NCI-H2171 treated with DMSO at 0.1 percent for 48 hours (cell line): Measurements from ENCODE around the gene LMNTD2.
"Not testable (repeated sequence)": the region's sequence is repeated elsewhere in the genome, so short reads cannot be mapped to it uniquely, and the experiment has no call there.

ENCODE experiments used
- DNase-seq: peaks from one replicate; lab custom pipeline; 2025; lab: John Stamatoyannopoulos, UW

Gene LMNTD2

DNA sequence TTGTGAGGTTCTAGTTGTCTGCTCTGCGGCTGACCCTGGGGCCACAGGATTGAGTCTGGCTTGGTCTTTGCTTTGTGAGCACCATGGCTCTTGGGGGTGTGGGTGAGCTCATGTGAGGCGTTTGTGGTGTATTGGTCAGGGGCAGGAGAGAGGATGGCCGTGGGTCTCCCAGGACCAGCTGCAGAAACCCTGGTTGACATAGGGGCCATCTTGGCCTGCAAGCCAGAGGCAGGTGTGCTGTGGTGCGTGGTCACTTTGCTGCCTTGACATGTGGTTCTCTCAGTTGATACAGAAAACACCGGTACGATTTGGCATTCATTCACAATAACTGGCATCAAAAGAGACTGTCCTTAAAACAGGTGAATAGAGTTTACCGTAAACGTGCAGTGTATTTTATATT lies 27.0 kb upstream of the LMNTD2 start:
- DNase-seq, result no peak

DNA sequence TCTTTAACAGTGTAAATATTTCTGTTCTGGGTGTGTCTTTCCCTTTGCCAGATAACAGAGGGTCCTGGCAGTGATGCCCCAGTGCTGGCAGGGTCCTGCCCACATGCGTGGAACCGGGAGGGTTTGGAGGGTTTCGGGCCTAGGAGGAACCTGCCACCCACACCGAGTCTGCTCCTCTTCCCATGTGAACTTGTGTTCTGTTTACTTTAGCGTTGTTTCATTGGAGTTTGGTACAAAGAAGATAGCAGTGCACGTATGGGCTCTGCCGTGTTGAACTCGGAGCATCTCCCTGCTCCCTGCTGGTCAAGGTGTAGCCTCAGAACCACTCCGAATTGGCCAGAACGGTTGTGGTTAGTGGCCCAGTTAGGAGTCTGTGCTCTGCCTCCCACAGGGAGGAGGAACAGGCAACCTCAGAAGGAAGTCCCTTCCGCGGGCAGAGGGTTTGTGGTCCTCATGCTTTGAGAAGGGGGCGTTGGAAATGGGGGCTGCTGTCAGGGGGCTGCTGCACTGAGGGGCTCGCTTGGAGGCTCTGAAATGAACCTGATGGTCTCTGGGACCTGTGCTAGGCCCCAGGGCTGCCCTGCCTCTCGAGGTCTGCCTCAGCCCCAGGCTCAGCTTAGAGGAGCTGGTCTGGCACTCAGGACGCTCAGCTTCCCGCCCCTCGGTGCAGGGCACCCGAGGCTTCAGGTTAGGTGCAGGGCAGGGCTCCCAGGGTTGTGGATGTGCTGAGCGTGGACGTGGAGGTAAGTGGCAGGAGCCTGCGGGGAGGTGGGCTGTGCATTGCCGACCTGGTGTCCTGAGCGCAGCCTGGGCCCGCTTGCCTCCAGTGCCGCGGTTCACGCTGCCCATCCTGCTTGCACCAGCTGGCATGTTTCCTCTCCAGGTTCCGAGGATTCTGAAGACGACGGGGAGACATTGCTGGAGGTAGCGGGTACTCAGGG lies 26.1 kb upstream of the LMNTD2 start:
- DNase-seq, result no peak

DNA sequence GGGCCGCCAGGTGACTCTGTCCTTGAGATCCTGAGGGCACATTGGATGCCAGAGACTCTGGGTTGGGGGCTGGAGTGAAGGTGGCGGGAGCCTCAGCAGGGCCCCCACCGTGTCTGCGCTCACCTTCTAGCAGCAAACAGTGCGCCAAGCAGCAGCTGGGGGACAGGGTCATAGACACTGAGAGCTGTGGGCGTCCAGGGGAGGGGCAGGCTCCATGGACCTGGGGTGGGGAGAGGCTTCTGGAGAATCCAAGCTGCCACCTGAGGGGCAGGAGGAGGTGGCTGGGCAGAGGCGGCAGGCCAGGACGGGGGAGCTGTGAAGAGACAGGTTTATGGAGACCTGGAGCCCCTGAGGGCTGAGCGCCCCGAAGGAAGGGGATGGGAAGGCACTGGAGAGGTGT lies 23.7 kb upstream of the LMNTD2 start:
- no peak for DNase-seq

DNA sequence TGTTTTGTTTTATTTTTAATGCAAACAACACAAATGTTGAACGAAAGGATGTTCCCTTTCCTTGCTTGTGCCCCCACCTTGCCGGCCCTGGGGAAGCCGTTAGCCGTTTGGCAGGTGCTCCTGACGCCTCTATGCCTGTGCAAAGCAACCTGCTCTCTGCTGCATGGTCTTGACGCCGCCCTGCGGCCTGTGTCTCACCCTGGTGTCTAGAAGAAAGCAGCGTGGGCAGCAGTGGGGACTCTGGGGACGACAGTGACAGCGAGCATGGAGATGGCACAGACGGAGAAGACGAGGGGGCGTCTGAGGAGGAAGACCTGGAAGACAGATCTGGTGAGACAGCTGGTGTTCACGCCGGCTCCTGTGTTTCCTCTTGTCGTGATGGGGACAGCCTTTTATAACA lies 21.2 kb upstream of the LMNTD2 start:
- DNase-seq, result no peak

DNA sequence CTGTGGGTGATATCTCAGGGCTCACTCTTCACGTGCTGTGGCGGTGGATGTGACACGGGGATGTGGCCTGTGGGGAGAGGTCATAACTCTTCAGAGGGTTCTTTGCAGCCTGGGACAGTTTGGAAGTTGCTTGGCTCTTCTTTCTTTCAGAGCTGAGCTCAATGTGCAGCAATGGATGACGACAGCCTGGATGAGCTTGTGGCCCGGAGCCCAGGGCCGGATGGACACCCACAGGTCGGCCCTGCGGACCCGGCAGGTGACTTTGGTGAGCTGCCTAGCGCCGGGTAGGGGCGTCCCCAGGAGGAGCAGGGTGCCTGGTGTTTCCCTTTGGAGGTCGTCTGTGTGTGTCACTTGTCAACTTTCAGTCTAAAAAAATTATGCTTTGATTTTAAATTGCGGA lies 20.8 kb upstream of the LMNTD2 start:
- no peak for DNase-seq

DNA sequence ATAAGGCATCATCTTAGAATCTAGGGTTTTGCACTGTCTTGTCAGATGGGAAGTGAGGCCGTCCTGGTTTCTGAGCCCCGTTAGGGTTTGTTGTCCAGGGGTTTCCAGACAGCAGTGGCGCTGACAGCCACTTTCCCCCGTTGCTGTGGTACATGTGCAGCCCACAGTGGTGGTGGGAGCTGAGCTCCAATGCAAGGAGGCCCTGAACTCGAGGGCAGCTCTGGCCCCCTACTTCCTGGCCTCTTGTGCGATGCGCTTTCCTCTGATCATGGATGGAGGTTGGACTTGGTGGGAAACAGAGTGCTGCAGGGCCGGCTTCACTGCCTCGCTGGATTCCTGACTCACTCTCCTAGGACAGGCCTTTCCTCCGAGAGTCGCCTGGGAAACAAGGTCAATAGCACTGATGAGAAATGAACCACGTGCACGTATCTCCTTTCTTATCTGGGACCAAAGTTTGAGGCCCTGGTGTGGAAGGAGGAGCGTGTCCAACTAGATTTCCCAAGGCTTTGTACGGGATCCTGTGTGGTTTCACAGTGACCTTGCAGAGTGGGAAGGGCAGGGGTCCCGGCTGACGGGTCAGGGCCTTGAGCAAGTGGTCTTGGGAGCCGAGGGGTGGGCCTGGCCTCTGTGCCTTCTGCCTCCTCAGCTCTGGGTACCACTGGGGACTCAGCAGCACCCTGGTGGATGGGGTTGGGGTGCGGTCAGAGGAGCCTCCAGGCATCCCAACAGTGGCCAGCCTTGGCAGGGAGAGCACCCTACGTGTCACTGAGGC lies 19.5 kb upstream of the LMNTD2 start:
- DNase-seq, result no peak

DNA sequence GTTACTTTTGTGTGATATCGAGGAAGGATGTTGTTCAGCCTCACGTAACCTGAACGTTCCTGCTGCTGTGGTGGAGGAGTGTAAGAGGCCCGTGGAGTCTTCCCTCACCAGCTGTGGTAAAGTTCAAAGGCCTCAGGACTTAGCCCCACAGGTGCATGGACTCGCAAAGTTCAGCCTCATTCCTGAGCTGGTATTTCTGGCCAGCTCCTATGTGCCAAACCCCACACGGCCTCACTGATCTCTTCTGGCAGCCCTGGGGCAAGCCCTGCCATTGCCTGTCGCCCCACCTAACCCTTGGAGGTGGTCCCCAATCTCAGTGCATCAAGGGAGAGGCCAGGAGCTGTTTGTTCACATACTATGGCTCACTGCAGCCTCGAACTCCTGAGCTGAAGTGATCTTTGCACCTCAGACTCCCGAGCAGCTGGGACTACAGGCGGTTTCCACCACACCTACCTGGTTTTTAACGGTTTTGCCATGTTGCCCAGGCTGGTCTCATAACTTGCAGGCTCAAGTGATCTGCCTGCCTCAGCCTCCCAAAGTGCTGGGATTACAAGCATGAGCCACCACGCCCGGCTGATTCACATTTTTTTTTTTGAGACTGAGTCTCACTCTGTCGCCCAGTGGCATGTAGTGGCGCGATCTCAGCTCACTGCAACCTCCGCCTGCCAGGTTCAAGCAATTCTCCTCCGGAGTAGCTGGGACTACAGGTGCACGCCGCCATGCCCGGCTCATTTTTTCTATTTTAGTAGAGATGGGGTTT lies 17.9 kb upstream of the LMNTD2 start:
- no peak for DNase-seq

DNA sequence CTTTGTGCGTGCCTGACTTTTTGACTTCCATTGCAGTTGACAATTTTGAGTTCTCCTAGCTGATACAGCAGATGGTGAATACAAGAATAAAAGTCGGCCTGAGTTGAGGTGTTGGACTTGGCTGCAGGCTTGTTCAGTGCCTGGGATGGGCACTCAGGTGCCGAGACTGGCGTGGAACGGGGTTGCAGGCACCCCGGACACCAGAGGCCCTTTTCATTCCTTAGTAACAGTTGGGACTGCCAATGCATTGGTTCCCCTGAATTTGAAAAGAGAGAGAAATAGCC lies 17.0 kb upstream of the LMNTD2 start:
- DNase-seq, result no peak

DNA sequence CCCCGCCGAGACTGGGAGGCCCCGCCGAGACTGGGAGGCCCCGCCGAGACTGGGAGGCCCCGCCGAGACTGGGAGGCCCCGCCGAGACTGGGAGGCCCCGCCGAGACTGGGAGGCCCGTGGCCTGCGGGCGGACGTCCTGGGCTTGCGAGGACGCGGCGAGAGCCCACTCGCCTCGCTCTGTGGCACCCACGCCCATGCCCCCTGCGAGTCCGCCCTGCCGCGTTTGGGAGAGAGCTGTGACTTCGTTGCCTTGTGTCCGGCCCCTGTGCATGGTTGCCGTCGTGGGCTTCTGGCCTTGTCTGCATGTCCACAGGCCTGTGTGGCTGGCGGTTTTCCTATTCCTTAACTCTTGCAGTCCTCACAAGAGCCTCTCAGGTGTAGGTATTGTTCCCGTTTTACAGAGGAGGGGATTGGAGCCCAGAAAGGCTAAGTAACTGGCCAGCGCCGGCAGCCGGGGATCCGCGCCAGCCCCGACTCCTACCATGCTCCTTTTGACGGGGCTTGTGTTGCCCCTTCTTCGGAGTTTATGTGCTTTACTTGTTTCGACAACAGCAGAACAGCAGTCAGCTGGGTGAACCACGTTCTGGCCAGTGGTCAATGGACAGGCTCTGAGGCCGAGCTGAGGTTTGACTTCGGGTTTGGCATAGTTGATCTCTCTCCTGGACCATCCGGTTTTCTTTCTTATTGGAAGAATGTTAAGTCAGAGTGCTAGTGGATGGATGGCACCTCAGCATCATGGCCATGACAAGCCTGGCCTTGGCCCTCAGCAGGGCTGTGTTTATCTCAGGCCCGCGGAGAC lies 16.5 kb upstream of the LMNTD2 start:
- no peak for DNase-seq

DNA sequence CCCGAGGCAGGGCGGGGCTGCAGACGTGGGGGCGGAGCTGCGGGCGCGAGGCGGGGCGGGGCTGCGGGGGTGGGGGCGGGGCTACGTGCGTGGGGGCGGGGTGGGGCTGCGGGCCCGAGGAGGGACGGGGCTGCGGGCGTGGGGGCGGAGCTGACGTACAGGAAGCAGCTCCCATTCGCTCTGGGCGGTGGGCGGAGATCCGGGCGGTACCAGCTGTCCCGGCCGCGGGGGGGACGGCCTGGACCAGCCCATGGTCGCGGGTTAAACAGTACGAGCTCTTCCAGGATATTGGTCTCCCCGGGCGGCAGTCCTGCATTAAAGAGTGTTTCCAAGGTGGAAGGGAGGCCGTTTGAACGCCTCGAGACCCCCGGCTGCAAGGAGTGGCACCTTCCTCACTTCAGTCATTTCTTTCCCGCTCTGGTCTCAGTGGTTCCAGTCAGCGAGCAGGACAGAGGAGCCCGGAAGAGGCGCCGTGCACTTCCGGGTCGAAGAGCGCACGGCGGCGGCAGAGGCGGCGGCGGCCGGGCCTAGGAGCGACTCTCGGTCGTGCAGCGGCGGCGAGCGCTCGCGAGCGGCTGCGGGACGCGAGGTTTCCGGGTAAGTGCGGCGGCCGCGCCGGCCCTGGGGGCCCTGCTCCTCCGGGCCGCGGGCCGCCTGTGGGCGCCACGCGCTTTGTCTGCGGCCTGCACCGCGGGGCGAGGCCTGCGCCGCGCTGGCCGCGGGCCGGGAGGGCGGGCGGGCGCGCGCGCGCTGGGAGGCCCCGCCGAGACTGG lies 15.6 kb upstream of the LMNTD2 start, which contains the start of gene PHRF1:
Gene PHRF1 (plus strand): TSS at position 475 of the 773 bp plus-strand sequence. CDS start 5,043 bp downstream, outside the sequence.
- DNase-seq, result peak; percentile 89

DNA sequence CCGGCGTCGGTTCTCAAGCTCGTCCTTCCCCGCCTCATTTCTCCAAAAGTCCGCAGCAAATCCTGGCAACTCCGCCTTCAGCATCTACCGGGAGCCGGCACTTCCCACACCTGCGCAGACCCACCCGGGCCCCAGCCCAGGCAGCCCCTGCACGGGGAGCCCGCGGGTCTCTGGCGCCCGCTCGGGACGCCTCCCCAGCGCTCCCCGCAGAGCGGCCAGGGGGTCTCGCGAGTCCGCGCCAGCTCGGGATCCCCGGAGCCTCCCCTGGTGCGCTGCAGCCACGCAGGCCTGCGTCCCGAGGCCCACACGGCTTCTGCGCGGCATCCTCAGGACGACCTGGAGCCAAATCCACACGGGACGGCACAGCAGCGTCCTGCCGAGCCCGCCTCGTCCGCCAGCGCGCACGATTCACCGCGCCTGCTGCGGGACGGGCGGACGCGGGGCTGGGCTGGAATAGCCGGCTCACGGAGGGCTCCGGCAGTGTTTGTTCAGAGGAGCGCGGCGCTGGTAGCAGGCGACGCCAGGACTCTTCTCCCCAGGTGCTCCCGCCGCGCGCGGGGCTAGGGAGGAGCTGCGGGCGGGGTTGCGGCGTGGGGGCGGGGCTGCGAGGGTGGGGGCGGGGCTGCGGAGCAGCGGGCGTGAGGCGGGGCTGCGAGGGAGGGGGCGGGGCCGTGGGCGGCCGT lies 14.9 kb upstream of the LMNTD2 start:
- peak; percentile 66 for DNase-seq

DNA sequence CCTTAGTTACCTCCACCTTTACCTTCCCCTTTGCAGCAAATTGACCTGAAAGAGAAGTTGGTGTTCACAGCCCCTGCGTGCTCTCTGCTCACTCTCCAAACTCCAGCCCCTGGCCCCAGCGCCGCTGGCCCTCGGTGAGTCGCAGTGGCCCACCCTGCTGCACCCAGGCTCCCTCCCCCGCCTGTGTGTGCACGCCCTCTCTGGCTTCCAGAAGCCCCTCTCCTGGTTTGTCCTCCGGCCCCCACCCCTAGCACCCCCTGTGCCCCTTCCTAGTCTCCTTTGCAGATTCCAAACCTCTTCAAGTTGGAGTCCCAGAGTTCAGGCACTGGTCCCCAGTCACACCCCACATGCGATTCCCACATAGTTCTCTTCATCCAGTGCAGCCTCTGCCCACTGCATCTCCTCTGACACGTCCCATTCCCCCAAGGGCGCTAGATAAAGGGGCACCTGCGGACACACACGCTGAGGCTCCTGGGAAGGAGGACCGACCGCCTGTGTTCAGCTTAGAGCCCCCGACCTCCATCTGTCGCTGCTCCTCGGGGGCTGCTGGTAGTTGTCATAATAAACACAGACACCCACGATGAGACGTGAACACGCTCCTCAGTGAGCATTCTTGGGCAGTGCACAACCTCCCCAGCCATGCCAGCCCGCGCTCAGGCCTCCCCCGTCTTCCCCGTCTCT lies 14.2 kb upstream of the LMNTD2 start:
- no peak for DNase-seq

DNA sequence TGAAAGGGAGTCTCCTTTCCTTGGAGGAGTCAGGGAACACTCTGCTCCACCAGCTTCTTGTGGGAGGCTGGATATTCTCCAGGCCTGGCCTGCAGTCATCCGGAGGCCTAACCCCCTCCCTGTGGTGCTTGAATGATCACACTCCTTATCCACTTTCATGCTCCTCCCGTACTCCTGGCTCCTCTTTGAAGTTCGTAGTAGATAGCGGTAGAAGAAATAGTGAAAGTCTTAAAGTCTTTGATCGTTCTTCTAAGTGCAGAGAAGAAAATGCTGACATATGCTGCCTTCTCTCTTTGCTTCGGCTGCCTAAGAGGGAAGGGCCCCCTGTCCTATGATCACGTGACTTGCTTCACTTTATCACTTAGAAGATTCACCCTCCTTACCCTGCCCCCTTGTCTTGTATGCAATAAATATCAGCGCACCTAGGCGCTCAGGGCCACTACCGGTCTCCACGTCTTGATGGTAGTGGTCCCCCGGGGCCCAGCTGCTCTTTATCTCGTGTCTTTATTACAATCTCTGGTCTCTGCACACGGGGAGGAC lies 13.6 kb upstream of the LMNTD2 start:
- DNase-seq, result not testable (repeated sequence)

DNA sequence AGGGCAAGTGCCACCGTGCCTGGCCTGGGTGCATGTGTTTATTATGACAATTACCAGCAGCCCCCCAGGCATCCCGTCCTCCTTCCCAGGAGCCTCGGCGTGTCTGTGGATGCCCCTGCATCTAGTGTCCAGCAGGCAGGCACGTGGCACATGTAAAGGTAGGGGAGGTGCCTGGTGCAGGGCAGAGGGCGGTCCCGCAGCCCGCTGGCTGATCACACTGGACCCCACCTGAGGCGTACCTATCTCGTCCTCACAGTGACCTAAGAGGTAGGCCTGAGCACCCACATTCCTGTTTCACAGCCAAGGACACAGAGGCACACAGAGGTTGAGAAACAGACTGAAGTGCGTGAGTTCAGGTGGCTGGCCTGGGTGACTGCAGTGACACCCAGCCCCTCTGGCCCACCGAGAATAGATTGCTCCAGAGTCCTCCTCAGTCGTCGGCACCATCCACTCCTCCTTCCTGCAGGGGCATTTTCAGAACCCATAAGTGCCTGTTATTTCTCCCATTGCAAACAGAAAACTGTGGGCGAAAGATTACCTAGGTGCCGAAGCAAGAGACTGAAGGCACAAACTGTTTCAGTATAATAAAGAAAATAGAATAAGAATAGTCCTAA lies 12.7 kb upstream of the LMNTD2 start:
- DNase-seq, result no peak

DNA sequence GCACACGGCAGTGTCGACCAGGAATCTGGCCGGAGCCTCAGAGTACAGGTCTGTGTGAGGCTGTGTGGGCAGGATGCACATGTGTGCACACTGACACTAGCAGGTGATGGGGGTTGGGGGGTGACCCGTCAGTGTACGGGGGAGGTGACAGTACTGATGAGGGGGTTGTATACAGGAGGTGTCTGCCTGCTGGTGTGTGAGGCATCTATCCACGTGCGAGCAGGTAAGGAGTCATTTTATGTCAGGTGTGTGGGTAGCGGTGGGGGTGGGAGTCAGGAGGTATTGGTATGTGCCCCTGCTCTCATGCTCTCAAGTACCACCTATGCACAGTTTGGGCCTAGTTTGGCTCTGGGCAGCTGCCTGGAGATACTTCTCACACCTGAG lies 11.3 kb upstream of the LMNTD2 start:
- no peak for DNase-seq

DNA sequence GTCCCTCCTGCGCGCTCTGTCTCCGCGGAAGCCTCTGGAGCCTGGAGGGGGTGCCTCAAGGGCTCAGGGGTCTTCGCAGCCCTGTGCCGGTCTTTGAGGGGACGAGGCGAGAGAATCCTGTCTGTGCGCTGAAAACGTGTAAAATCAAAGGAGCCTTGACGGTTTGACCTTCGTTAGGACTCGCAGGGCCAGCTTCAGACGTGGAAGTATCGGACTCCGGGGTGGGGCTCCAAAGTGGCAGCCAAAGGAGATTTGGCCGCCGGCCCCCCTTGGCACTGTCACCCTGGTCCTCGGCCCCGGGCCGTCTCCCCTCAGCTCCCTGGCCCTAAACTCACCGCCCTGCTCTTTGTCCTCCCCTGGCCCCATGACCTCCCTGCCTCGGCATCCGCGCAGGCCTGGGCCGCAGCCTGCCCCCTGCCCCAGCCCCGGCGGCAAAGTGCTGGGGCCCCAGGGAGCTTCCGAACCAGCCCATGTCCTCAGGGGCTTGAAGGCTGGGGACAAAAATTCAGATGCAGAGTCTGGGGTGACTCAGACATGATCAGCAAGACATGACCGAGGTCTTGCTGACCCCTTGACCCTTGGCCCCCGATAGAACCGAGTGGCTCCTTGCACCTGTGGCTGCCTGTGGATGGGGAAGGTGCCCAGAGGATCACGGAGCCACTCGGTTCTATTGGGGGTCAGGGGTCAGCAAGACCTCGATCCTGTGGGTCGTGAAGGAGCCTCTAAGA lies 8.8 kb upstream of the LMNTD2 start:
- DNase-seq, result no peak

DNA sequence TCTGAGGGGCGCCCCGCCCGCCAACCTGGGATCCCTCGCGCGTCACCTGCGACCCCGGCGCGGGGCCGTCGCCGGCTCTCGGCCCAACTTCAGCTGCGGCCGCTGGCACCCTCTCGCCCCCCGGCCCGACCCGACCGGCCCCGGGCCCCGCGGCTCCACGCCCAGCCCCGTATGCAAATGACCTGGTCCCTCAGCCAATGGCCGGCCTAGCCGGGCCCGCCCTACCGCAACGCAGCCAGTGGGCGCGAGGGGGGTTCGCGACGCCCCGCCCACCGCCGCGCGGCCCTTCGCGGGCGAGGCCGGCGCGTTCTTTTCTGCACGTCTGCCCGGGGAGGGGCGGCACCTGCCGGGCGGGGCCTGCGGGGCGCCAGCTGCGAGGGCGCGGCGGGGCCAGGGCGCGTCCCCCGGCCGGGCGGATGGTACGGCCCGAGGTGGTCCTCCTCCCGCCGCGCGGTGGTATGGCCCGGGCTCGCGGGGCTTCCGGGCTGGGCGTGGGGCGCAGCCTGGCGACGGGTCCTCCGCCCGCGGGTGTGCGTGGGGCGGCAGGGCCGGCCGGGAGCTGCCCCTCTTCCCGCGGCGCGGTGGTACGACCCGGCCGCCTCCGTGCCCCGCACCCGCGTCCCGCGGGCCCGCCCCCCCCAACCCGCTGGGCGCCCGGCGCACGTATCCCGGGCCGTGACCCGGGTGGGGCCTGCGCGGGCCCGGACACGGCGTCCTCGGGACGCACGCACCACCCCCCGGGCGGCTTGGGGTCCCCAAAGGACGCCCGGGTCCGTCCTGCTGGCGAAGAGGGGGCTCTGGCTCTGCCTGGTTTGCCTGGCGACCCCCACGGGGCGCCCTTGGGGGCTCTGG lies 8.0 kb upstream of the LMNTD2 start:
- peak; percentile 83 for DNase-seq
